ENCODE data around the gene WDR76. TPM values are rescaled to one million over a fixed set of nuclear protein-coding genes. Genes with fewer than 3 reads are reported as not detected.
A peak's percentile ranks its signal among the peaks of the same experiment; 100 is the strongest.
"Not testable (repeated sequence)": the region's sequence is repeated elsewhere in the genome, so short reads cannot be mapped to it uniquely, and the experiment has no call there.

The WDR76 gene
- total RNA-seq, 1 experiment from 2014 or later = 29.6 TPM

GRCh38 chr15:43800286-43801141 lies 26.3 kb upstream of the WDR76 start, which contains the start of gene HYPK:
Gene HYPK, plus strand, starts transcription at chr15:43800599. Its CDS starts 24 bp downstream, at chr15:43800623.
- H2AFZ ChIP-seq (ENCODE audit: low read length) = no peak within 1 kb of the TSS
- H3K4ac ChIP-seq (ENCODE audit: low read depth, low read length) = no peak within 1 kb of the TSS
- Mint-ChIP-seq H3K4me3 (peak within 1 kb of the TSS; percentile 99), H3K36me3 (ENCODE audit: insufficient read depth in 1 of 3, low read depth in 3 of 3) (peaks cover 41 to 81% (median 55%) of the 10 kb centered on the region in 3 experiments), H3K27me3 (ENCODE audit: low read depth) (no peaks in the 10 kb centered on the region; the same call in 1 of the 2 replicates), H3K9me3 (no peaks in the 10 kb centered on the region), H3K27ac (peak within 1 kb of the TSS; percentile 97 to 100 (median 98)), H3K4me1 (peaks cover 48 to 53% of the 10 kb centered on the region in 2 experiments)
- TF ChIP-seq, protein P1, sequence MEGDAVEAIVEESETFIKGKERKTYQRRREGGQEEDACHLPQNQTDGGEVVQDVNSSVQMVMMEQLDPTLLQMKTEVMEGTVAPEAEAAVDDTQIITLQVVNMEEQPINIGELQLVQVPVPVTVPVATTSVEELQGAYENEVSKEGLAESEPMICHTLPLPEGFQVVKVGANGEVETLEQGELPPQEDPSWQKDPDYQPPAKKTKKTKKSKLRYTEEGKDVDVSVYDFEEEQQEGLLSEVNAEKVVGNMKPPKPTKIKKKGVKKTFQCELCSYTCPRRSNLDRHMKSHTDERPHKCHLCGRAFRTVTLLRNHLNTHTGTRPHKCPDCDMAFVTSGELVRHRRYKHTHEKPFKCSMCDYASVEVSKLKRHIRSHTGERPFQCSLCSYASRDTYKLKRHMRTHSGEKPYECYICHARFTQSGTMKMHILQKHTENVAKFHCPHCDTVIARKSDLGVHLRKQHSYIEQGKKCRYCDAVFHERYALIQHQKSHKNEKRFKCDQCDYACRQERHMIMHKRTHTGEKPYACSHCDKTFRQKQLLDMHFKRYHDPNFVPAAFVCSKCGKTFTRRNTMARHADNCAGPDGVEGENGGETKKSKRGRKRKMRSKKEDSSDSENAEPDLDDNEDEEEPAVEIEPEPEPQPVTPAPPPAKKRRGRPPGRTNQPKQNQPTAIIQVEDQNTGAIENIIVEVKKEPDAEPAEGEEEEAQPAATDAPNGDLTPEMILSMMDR (conservative IDR thresholded peaks at IDR 0.05) = no peak
- H2BK120ac ChIP-seq (ENCODE audit: low read depth, low read length, poor library complexity, severe bottlenecking) = no peak within 1 kb of the TSS
- no peak within 1 kb of the TSS for H3T11ph ChIP-seq (ENCODE audit: low read length)
- H3K9ac ChIP-seq (ENCODE audit: extremely low read depth, insufficient read length, low read length) = peak within 1 kb of the TSS; percentile 82
- no peaks in the 10 kb centered on the region for H3K27me3 ChIP-seq (ENCODE audit: insufficient read depth, low read length)
- H2AK5ac ChIP-seq (ENCODE audit: insufficient read length, low read length) = no peak within 1 kb of the TSS
- H3K14ac ChIP-seq (ENCODE audit: insufficient read depth, low read length) = peak within 1 kb of the TSS; percentile 41; the same call in 1 of the 2 replicates
- no peak within 1 kb of the TSS for H2BK5ac ChIP-seq (ENCODE audit: insufficient read length, low read length)
- H4K20me1 ChIP-seq (ENCODE audit: control insufficient read depth, insufficient read depth, insufficient read length) = no peaks in the 10 kb centered on the region
- H3K18ac ChIP-seq (ENCODE audit: insufficient read length, low read depth, low read length) = no peak within 1 kb of the TSS
- no peak within 1 kb of the TSS for H3K23ac ChIP-seq (ENCODE audit: insufficient read length, low read depth, low read length)
- H2BK20ac ChIP-seq (ENCODE audit: low read depth, low read length, poor library complexity, severe bottlenecking) = no peak within 1 kb of the TSS
- WGBS (ENCODE audit: extremely low coverage, insufficient read length, low lambda C conversion rate) = no CpG with 5 or more reads among the region's 44 CpGs
- no peak within 1 kb of the TSS for H4K5ac ChIP-seq (ENCODE audit: insufficient read length, low read depth, low read length)
- H4K91ac ChIP-seq (ENCODE audit: insufficient read length, low read depth, low read length) = no peak within 1 kb of the TSS
- H3K4me2 ChIP-seq (ENCODE audit: insufficient read depth, insufficient read length, low read length) = peak within 1 kb of the TSS; percentile 99
- H3K23me2 ChIP-seq (ENCODE audit: insufficient read length, low read depth, low read length, poor library complexity, severe bottlenecking) = peaks cover 4% of the 10 kb centered on the region
- H2BK15ac ChIP-seq (ENCODE audit: low read depth, low read length) = no peak within 1 kb of the TSS
- no peak within 1 kb of the TSS for H3K56ac ChIP-seq (ENCODE audit: insufficient read length, low read depth, low read length)
- H3K79me1 ChIP-seq (ENCODE audit: insufficient read depth, low read depth, low read length, poor library complexity, severe bottlenecking) = no peaks in the 10 kb centered on the region
- H2BK12ac ChIP-seq (ENCODE audit: insufficient read length, low read depth, low read length) = no peak within 1 kb of the TSS
- peaks cover under 1% of the 10 kb centered on the region; the same call in 1 of the 2 replicates for H3K4me1 ChIP-seq (ENCODE audit: insufficient read depth, low read length)
- DNase-seq = peak; percentile 87
- no peak within 1 kb of the TSS for H3K27ac ChIP-seq (ENCODE audit: insufficient read length, low read depth, low read length)
- no peaks in the 10 kb centered on the region for H3K9me3 ChIP-seq (ENCODE audit: control insufficient read depth, low read depth, low read length)
- no peak within 1 kb of the TSS for H4K8ac ChIP-seq (replicated peaks; ENCODE audit: insufficient read length, low read depth, low read length)
- H3K79me2 ChIP-seq (ENCODE audit: insufficient read depth, low read length) = no peaks in the 10 kb centered on the region

DNA sequence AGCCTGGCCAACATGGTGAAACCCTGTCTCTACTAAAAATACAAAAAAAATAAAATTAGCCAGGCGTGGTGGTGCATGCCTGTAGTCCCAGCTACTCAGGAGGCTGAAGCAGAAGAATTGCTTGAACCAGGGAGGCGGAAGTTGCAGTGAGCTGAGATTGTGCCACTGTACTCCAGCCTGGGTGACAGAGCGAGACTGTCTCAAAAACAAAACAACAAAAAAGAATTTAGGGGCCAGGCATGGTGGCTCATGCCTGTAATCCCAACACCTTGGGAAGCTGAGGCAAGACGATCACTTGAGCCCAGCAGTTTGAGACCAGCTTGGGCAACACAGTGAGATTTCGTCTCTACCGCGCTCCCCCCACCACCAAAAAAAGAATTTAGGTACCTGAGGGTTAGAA lies 24.1 kb upstream of the WDR76 start:
- not testable (repeated sequence) for H3K14ac ChIP-seq (ENCODE audit: insufficient read depth, low read length); H3K4me3 Mint-ChIP-seq; H4K20me1 ChIP-seq (ENCODE audit: control insufficient read depth, insufficient read depth, insufficient read length); H3K27me3 ChIP-seq (ENCODE audit: insufficient read depth, low read length); H4K8ac ChIP-seq (replicated peaks; ENCODE audit: insufficient read length, low read depth, low read length); H3K9me3 ChIP-seq (ENCODE audit: control insufficient read depth, low read depth, low read length); H3K9me3 Mint-ChIP-seq; H3K79me2 ChIP-seq (ENCODE audit: insufficient read depth, low read length); H2BK20ac ChIP-seq (ENCODE audit: low read depth, low read length, poor library complexity, severe bottlenecking); H3K79me1 ChIP-seq (ENCODE audit: insufficient read depth, low read depth, low read length, poor library complexity, severe bottlenecking); H4K91ac ChIP-seq (ENCODE audit: insufficient read length, low read depth, low read length); H2AFZ ChIP-seq (ENCODE audit: low read length); H3K23ac ChIP-seq (ENCODE audit: insufficient read length, low read depth, low read length); H3T11ph ChIP-seq (ENCODE audit: low read length); H2BK120ac ChIP-seq (ENCODE audit: low read depth, low read length, poor library complexity, severe bottlenecking); H2AK5ac ChIP-seq (ENCODE audit: insufficient read length, low read length); H3K4me2 ChIP-seq (ENCODE audit: insufficient read depth, insufficient read length, low read length); H3K23me2 ChIP-seq (ENCODE audit: insufficient read length, low read depth, low read length, poor library complexity, severe bottlenecking); H3K4ac ChIP-seq (ENCODE audit: low read depth, low read length); DNase-seq; H2BK5ac ChIP-seq (ENCODE audit: insufficient read length, low read length); H4K5ac ChIP-seq (ENCODE audit: insufficient read length, low read depth, low read length); H2BK15ac ChIP-seq (ENCODE audit: low read depth, low read length); H3K27ac Mint-ChIP-seq; H3K27me3 Mint-ChIP-seq (ENCODE audit: low read depth); H3K4me1 ChIP-seq (ENCODE audit: insufficient read depth, low read length); H3K18ac ChIP-seq (ENCODE audit: insufficient read length, low read depth, low read length); H3K27ac ChIP-seq (ENCODE audit: insufficient read length, low read depth, low read length); H3K9ac ChIP-seq (ENCODE audit: extremely low read depth, insufficient read length, low read length); H2BK12ac ChIP-seq (ENCODE audit: insufficient read length, low read depth, low read length); H3K56ac ChIP-seq (ENCODE audit: insufficient read length, low read depth, low read length)
- WGBS (ENCODE audit: extremely low coverage, insufficient read length, low lambda C conversion rate) = no CpG with 5 or more reads among the region's 7 CpGs
- Mint-ChIP-seq H3K36me3 (ENCODE audit: insufficient read depth in 1 of 3, low read depth in 3 of 3) (peaks cover 51 to 84% (median 65%) of the 10 kb centered on the region in 3 experiments), H3K4me1 (peaks cover 31 to 34% of the 10 kb centered on the region in 2 experiments)
